Neural cell (in vitro differentiated cells): Measurements from ENCODE around the gene DOK7. TPM values are rescaled to one million over a fixed set of nuclear protein-coding genes. Genes with fewer than 3 reads are reported as not detected.

Source experiments
- H2AFZ ChIP-seq: fragments of 200-600, 300-800 bp; sonication (generic), shearing (Covaris generic); 2 replicates; pipeline ENCODE4 v1.6.0; 2014; ENCODE audit warnings: low read depth, mild to moderate bottlenecking, antibody characterized with exemption, low read length, moderate library complexity
- H3F3A ChIP-seq: fragments of 200-600 bp; shearing (Covaris generic); 2 replicates; pipeline ENCODE4 v1.6.1; 2016; ENCODE audit warnings: mild to moderate bottlenecking, moderate library complexity, mixed read lengths, antibody characterized with exemption, low read length; ENCODE audit not compliant: insufficient read depth, poor library complexity, severe bottlenecking
- H3K27ac ChIP-seq: fragments of 200-600, 300-800 bp; sonication (generic), shearing (Covaris generic); 2 replicates; pipeline ENCODE4 v1.5.1; 2014; ENCODE audit warnings: mild to moderate bottlenecking, low read length, moderate library complexity
- H3K27me3 ChIP-seq: fragments of 300-800, 200-600 bp; sonication (generic), shearing (Covaris generic); 2 replicates; pipeline ENCODE4 v1.6.0; 2014; ENCODE audit warnings: mild to moderate bottlenecking, low read depth, low read length, moderate library complexity; ENCODE audit not compliant: insufficient read depth
- H3K36me3 ChIP-seq: fragments of 300-800, 200-600 bp; sonication (generic), shearing (Covaris generic); 2 replicates; pipeline ENCODE4 v1.5.1; 2014; ENCODE audit warnings: mild to moderate bottlenecking, antibody characterized with exemption, low read length, moderate library complexity; ENCODE audit not compliant: insufficient read depth
- H3K4me2 ChIP-seq: fragments of 300-800, 200-600 bp; sonication (generic), shearing (Covaris generic); 2 replicates; pipeline ENCODE4 v1.6.0; 2014; ENCODE audit warnings: mild to moderate bottlenecking, low read length
- H3K4me3 ChIP-seq: fragments of 300-800, 200-600 bp; sonication (generic), shearing (Covaris generic); 2 replicates; pipeline ENCODE4 v1.5.1; 2014; ENCODE audit warnings: mild to moderate bottlenecking, low read length, moderate library complexity
- H3K79me2 ChIP-seq: fragments of 200-600 bp; shearing (Covaris generic); replicated peaks from 2 replicates; pipeline ENCODE4 v1.6.0; 2014; ENCODE audit warnings: mild to moderate bottlenecking, low read length, moderate library complexity; ENCODE audit not compliant: insufficient read depth
- H3K9ac ChIP-seq: fragments of 300-800, 200-600 bp; sonication (generic), shearing (Covaris generic); 2 replicates; pipeline ENCODE4 v1.6.1; 2016; ENCODE audit warnings: mild to moderate bottlenecking, low read length, mixed read lengths
- H3K9me2 ChIP-seq: fragments of 200-600 bp; shearing (Covaris generic); 2 replicates; pipeline ENCODE4 v1.6.1; 2016; ENCODE audit warnings: mild to moderate bottlenecking, low read length, mixed read lengths; ENCODE audit not compliant: insufficient read depth
- H3K9me3 ChIP-seq: fragments of 200-600, 300-800 bp; sonication (generic), shearing (Covaris generic); 2 replicates; pipeline ENCODE4 v1.6.1; 2016; ENCODE audit warnings: mild to moderate bottlenecking, mixed run types, low read length, moderate library complexity, mixed read lengths
- H4K20me1 ChIP-seq: fragments of 200-600 bp; shearing (Covaris generic); 2 replicates; pipeline ENCODE4 v1.6.1; 2016; ENCODE audit warnings: mild to moderate bottlenecking, mixed run types; ENCODE audit not compliant: insufficient read depth
- CTCF ChIP-seq: fragments of 450-650 bp; IDR thresholded peaks from 2 replicates; pipeline ENCODE4 v1.5.1; 2014; ENCODE audit warnings: antibody characterized with exemption, mild to moderate bottlenecking, moderate library complexity; ENCODE audit not compliant: poor library complexity, severe bottlenecking
- EP300 ChIP-seq: fragments of 450-650 bp; conservative IDR thresholded peaks from 2 replicates; pipeline ENCODE4 v1.6.1; 2014; ENCODE audit warnings: antibody characterized with exemption, mild to moderate bottlenecking, moderate library complexity; ENCODE audit not compliant: poor library complexity, severe bottlenecking
- EZH2 ChIP-seq: fragments of 200-600, 300-800 bp; shearing (Covaris generic), sonication (generic); IDR thresholded peaks from 2 replicates; pipeline ENCODE4 v1.6.1; 2014; ENCODE audit warnings: antibody characterized with exemption, low read length, borderline replicate concordance, mild to moderate bottlenecking; ENCODE audit not compliant: insufficient read depth, poor library complexity, severe bottlenecking
- MXI1 ChIP-seq: fragments of 450-650 bp; conservative IDR thresholded peaks from 2 replicates; pipeline ENCODE4 v1.6.1; 2014; ENCODE audit warnings: antibody characterized with exemption, mild to moderate bottlenecking; ENCODE audit not compliant: poor library complexity, severe bottlenecking
- POLR2AphosphoS5 ChIP-seq: IDR thresholded peaks from 2 replicates; pipeline ENCODE4 v1.6.1; 2012
- RAD21 ChIP-seq: fragments of 450-650 bp; conservative IDR thresholded peaks from 2 replicates; pipeline ENCODE4 v1.6.1; 2014; ENCODE audit warnings: antibody characterized with exemption, mild to moderate bottlenecking, moderate library complexity
- REST ChIP-seq: IDR thresholded peaks from 2 replicates; pipeline ENCODE4 v1.6.1; 2012; ENCODE audit warnings: borderline replicate concordance
- SMC3 ChIP-seq: fragments of 450-650 bp; conservative IDR thresholded peaks from 2 replicates; pipeline ENCODE4 v1.6.1; 2014; ENCODE audit warnings: antibody characterized with exemption, mild to moderate bottlenecking, moderate library complexity; ENCODE audit not compliant: poor library complexity
- TAF1 ChIP-seq: IDR thresholded peaks from 2 replicates; pipeline ENCODE4 v1.6.1; 2012; ENCODE audit warnings: low read depth
- polyA plus RNA-seq: library from polyadenylated mRNA; depleted of rRNA; stranded (reverse); fragments of >200 nt; gene quantifications from 2 replicates; pipeline ENCODE4 v1.2.3, GENCODE V29; 2014

DOK7 gene
- polyA plus RNA-seq, 1 donor from 2014 or later: 0.66 TPM

- Histone ChIP-seq H3K27ac (no peak overlapping the region), H3K27me3 (no peaks in the 10 kb centered on the region), H3F3A (no peaks in the 10 kb centered on the region), H3K9me3 (no peaks in the 10 kb centered on the region), H3K79me2 (no peaks in the 10 kb centered on the region), H3K36me3 (no peaks in the 10 kb centered on the region), H3K9ac (no peak overlapping the region), H3K9me2 (no peaks in the 10 kb centered on the region), H3K4me3 (no peak overlapping the region), H4K20me1 (no peaks in the 10 kb centered on the region), H2AFZ (no peak overlapping the region), H3K4me2 (no peak overlapping the region)
- TF ChIP-seq RAD21 (no peak), EZH2 (no peak), MXI1 (no peak), SMC3 (no peak), TAF1 (no peak), REST (no peak), POLR2AphosphoS5 (no peak), EP300 (no peak), CTCF (no peak)
Measured at GRCh38 chr4:3469386-3470243, 6.5 kb downstream of the DOK7 start.

DNA sequence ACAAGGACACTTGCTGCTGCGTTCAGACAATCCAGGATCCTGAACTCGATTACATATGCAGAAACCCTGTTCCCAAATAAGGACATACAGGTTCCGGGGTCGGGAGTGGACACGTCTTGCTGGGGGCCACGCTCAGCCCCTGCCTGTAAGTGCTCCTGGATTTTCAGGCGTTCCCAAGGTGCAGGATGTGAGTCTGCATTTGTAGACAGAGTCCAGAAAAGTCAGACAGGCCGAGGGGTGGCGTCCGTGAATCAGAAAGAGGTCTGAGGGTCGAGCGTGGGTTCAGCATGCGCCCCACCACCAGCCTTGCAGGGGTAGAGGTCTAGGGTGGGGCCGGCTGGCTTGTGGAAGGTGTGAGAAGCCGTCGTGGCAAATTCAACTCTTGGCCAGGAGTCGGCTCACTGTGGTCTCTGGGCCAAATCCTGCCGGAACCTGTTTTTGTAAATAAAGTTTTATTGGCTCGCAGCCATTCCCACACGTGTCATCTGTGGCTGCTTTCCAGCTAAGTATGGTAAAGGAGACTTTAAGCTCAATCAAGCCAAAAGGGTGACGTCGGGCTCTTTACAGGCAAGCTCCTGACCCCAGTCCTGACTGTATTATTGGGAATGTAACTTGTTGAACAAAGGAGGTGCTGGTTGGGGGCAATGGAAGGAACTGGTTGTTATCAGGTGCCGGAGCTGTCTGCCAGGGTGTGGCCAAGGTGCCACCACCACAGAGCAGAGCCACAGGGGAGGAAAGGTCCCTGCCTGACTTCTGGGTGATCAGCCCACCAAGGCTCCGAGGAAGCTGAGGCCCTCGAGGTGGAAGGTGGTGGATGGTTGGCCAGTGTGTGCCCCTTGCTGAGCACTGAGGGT lies 7.4 kb downstream of the DOK7 start:
- no peak overlapping the region for H3K4me2 ChIP-seq
- no peaks in the 10 kb centered on the region for H3K9me3 ChIP-seq
- no peaks in the 10 kb centered on the region for H3F3A ChIP-seq
- H3K36me3 ChIP-seq: no peaks in the 10 kb centered on the region
- TF ChIP-seq RAD21 (no peak), REST (no peak), POLR2AphosphoS5 (no peak), SMC3 (no peak), MXI1 (no peak), CTCF (no peak), EP300 (no peak), EZH2 (no peak), TAF1 (no peak)
- no peaks in the 10 kb centered on the region for H3K27me3 ChIP-seq
- no peak overlapping the region for H3K4me3 ChIP-seq
- no peak overlapping the region for H3K27ac ChIP-seq
- no peaks in the 10 kb centered on the region for H4K20me1 ChIP-seq
- no peaks in the 10 kb centered on the region for H3K79me2 ChIP-seq
- no peak overlapping the region for H2AFZ ChIP-seq
- no peak overlapping the region for H3K9ac ChIP-seq
- H3K9me2 ChIP-seq: no peaks in the 10 kb centered on the region
